Ishikawa (cell line): ENCODE measurements around the gene CMPK1.

Source experiments
- CEBPB ChIP-seq: IDR thresholded peaks from 2 replicates; pipeline ENCODE4 v1.6.1; 2012
- CREB1 ChIP-seq: IDR thresholded peaks from 2 replicates; pipeline ENCODE4 v1.6.1; 2012; ENCODE audit warnings: low read depth
- EGR1 ChIP-seq: IDR thresholded peaks from 2 replicates; pipeline ENCODE4 v1.6.1; 2012
- EP300 ChIP-seq: IDR thresholded peaks from 2 replicates; pipeline ENCODE4 v1.6.1; 2012; ENCODE audit warnings: borderline replicate concordance
- FOXM1 ChIP-seq: IDR thresholded peaks from 2 replicates; pipeline ENCODE4 v1.6.1; 2012; ENCODE audit warnings: low read depth, borderline replicate concordance
- NFIC ChIP-seq: IDR thresholded peaks from 2 replicates; pipeline ENCODE4 v1.6.1; 2012
- RAD21 ChIP-seq: IDR thresholded peaks from 2 replicates; pipeline ENCODE4 v1.6.1; 2012; ENCODE audit warnings: low read depth
- TAF1 ChIP-seq: IDR thresholded peaks from 2 replicates; pipeline ENCODE4 v1.6.1; 2012; ENCODE audit warnings: low read depth, mild to moderate bottlenecking
- TCF12 ChIP-seq: IDR thresholded peaks from 2 replicates; pipeline ENCODE4 v1.6.1; 2012; ENCODE audit warnings: low read depth
- TEAD4 ChIP-seq: IDR thresholded peaks from 2 replicates; pipeline ENCODE4 v1.6.1; 2012
- YY1 ChIP-seq: IDR thresholded peaks from 2 replicates; pipeline ENCODE4 v1.6.1; 2012; ENCODE audit warnings: low read depth
- ZBTB7A ChIP-seq: IDR thresholded peaks from 2 replicates; pipeline ENCODE4 v1.6.1; 2012; ENCODE audit warnings: low read depth
- TF ChIP-seq, protein P1 (sequence below): IDR thresholded peaks from 2 replicates; pipeline ENCODE4 v1.6.1; 2012
- TF ChIP-seq, protein P2 (sequence below): IDR thresholded peaks from 2 replicates; pipeline ENCODE4 v1.6.1; 2012
- TF ChIP-seq, protein P3 (sequence below): IDR thresholded peaks from 2 replicates; pipeline ENCODE4 v1.6.1; 2012; ENCODE audit warnings: low read depth, mild to moderate bottlenecking

CMPK1 gene

DNA sequence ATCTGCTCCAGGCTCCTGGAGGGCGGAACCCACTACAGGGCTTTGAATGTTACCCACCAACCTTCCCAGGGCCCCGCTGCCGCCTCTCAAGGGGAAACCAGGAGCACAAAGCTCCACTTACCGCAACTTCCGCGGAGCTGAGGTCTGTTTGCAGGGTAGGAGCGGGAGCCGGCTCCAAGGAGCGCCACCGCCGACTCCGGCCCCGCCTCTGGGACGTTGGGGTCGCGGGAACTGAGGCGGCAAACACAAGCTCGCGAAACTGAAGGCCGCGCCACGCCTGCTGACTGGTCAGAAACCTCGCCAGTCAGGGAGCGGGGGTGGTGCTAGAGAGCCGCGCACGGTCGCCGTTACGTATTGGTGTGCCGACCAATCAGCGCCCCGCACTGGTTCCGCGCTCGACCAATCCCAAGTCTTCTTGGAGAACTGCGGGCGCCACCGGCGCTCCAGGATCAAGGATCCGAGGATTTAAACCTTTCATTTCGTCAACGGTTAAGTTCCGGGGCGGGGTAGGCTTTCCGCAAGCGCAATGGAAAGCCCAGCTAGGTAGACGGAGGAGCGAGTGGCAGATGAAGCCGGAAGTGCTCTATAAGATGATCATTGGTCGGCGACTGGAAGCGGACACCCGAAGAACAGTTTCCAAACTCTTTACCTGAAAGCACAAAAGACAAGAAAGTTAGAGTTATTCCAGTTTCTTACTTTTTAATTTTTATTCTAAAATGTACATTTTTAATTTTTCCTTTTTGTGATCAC is 19.5 kb upstream of the CMPK1 start, which contains the start of gene STIL:
Gene STIL (minus strand): TSS at position 233 of the 750 bp plus-strand sequence. CDS start 3,828 bp downstream, outside the sequence.
- TF ChIP-seq TEAD4 (0 out of 2 replicates have a peak, but pooled peaks have one; percentile 14), CEBPB (no peak), YY1 (peak; percentile 19; the same call in 1 of the 2 replicates), TAF1 (peak; percentile 68), CREB1 (peak; percentile 62; the same call in 1 of the 2 replicates), FOXM1 (peak; percentile 86), EP300 (no peak), NFIC (no peak; the same call in 1 of the 2 replicates), RAD21 (no peak), TCF12 (0 out of 2 replicates have a peak, but pooled peaks have one; percentile 13), EGR1 (no peak), ZBTB7A (no peak)
- TF ChIP-seq, protein P1, sequence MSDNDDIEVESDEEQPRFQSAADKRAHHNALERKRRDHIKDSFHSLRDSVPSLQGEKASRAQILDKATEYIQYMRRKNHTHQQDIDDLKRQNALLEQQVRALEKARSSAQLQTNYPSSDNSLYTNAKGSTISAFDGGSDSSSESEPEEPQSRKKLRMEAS, result peak; percentile 78
- TF ChIP-seq, protein P2, sequence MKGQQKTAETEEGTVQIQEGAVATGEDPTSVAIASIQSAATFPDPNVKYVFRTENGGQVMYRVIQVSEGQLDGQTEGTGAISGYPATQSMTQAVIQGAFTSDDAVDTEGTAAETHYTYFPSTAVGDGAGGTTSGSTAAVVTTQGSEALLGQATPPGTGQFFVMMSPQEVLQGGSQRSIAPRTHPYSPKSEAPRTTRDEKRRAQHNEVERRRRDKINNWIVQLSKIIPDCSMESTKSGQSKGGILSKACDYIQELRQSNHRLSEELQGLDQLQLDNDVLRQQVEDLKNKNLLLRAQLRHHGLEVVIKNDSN, result no peak
- TF ChIP-seq, protein P3, sequence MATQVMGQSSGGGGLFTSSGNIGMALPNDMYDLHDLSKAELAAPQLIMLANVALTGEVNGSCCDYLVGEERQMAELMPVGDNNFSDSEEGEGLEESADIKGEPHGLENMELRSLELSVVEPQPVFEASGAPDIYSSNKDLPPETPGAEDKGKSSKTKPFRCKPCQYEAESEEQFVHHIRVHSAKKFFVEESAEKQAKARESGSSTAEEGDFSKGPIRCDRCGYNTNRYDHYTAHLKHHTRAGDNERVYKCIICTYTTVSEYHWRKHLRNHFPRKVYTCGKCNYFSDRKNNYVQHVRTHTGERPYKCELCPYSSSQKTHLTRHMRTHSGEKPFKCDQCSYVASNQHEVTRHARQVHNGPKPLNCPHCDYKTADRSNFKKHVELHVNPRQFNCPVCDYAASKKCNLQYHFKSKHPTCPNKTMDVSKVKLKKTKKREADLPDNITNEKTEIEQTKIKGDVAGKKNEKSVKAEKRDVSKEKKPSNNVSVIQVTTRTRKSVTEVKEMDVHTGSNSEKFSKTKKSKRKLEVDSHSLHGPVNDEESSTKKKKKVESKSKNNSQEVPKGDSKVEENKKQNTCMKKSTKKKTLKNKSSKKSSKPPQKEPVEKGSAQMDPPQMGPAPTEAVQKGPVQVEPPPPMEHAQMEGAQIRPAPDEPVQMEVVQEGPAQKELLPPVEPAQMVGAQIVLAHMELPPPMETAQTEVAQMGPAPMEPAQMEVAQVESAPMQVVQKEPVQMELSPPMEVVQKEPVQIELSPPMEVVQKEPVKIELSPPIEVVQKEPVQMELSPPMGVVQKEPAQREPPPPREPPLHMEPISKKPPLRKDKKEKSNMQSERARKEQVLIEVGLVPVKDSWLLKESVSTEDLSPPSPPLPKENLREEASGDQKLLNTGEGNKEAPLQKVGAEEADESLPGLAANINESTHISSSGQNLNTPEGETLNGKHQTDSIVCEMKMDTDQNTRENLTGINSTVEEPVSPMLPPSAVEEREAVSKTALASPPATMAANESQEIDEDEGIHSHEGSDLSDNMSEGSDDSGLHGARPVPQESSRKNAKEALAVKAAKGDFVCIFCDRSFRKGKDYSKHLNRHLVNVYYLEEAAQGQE, result no peak

DNA sequence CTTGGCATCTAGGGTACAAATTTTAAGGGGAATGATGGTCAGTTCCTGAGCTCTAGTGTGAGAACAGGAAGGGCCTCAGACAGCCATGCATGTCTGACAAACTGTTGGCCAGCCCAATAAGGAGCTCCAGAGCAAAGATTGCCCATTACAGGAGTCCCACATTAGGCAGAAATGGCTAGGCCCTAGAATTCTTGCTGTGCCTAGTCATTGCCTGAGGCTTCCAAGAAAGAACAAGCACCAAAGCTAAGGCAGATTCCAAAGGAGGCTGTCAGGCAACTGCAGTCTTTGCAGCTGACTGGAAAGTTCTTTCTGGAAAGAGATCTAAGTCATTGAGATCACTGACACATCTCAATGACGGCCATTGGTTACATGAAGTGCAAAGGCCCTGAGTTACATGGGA is 15.7 kb upstream of the CMPK1 start:
- TF ChIP-seq CREB1 (no peak), TCF12 (no peak), TAF1 (no peak), RAD21 (no peak), NFIC (no peak), EP300 (no peak)
- TF ChIP-seq, protein P2, result no peak

DNA sequence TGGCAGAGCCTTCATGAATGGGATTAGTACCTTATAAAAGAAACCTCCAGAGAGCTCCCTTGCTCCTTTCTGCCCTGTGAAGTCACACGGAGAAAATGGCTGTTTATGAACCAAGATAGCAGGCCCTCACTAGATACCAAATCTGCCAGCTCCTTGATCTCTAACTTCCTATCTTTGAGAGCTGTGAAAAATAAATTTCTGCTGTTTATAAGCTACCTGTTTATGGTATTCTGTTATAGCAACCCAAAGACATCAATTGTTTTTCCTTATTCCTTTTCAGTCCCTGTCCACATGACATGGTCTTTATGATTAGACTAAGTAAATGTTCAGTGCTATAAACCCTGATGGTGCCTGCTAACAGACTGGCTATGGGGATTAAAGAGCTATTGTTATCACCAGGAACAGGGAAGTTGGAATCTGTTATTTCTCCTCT is 10.0 kb upstream of the CMPK1 start:
- TF ChIP-seq RAD21 (no peak), TCF12 (no peak), NFIC (no peak), ZBTB7A (no peak), EP300 (no peak)

DNA sequence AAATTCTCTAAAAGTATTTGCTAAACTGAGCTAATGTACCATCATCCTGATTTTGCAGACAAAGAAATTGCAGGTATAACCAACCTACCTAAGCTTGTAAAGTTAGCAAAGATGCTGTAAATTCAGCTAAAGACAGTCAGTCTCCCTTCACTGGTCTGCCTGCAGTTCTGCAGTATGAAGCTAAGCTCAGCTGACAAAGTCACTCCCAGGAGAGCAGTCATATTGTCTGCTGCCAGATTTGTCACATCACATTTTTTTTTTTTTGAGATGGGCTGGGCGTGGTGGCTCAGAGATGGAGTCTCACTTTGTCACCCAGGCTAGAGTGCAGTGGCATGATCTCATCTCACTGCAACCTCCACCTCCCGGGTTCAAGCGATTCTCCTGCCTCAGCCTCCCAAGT is 8.9 kb upstream of the CMPK1 start:
- TF ChIP-seq TCF12 (no peak), FOXM1 (no peak), EP300 (no peak), CEBPB (no peak), CREB1 (no peak)
- TF ChIP-seq, protein P1, result no peak
- TF ChIP-seq, protein P2, result no peak
- TF ChIP-seq, protein P3, result no peak

DNA sequence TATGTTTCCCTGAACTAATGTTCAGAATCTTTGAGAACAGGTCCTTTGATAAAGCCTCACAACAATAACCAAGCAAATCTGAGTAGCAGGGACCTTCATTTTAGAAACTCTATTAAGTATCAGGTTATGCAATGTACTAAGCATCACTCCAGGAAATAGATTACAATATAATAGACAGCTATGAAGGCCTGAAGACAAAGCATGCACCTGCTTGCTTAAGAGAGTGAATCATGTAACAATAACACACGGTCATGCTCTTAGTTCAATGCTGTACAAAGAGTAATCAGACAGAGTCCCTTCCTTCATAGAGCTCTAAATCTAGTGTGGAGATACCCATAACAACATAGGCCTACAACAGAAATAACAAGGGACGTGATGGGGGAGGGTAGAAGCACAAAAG is 8.1 kb upstream of the CMPK1 start:
- TF ChIP-seq TCF12, result no peak
- TF ChIP-seq CEBPB, result no peak
- TF ChIP-seq ZBTB7A, result no peak
- TF ChIP-seq CREB1, result no peak
- no peak for TF ChIP-seq TEAD4
- TF ChIP-seq NFIC, result no peak
- no peak for TF ChIP-seq EP300
- no peak for TF ChIP-seq YY1
- no peak for TF ChIP-seq RAD21
- TF ChIP-seq, protein P3, result no peak
- TF ChIP-seq, protein P1, result no peak
- no peak for TF ChIP-seq EGR1
- no peak for TF ChIP-seq FOXM1
- no peak for TF ChIP-seq TAF1
